GM10248 (cell line): ENCODE measurements around the gene TCAP.

ENCODE experiments used
- CTCF ChIA-PET: fragments of 300-600 bp; sonication (Branson Sonifier 250); formaldehyde crosslinking; extraction: SDS; loops from one replicate; lab custom pipeline; 2021; ENCODE audit warnings: antibody characterized with exemption; lab: Yijun Ruan, JAX
- POLR2A ChIA-PET: fragments of 350-650 bp; sonication (Branson Sonifier 250); formaldehyde crosslinking; extraction: SDS; loops from one replicate; lab custom pipeline; 2020; ENCODE audit warnings: antibody characterized with exemption; lab: Yijun Ruan, JAX
- DNase-seq: peaks from one replicate; pipeline ENCODE4 v3.0.0; 2012; ENCODE audit errors: extremely low spot score
- TF ChIP-seq, protein P1 (sequence below): IDR thresholded peaks from 2 replicates; pipeline ENCODE4 v1.5.1; 2012; ENCODE audit warnings: mild to moderate bottlenecking, low read depth; ENCODE audit errors: extremely low read depth, missing control alignments, control extremely low read depth

Gene TCAP

DNA sequence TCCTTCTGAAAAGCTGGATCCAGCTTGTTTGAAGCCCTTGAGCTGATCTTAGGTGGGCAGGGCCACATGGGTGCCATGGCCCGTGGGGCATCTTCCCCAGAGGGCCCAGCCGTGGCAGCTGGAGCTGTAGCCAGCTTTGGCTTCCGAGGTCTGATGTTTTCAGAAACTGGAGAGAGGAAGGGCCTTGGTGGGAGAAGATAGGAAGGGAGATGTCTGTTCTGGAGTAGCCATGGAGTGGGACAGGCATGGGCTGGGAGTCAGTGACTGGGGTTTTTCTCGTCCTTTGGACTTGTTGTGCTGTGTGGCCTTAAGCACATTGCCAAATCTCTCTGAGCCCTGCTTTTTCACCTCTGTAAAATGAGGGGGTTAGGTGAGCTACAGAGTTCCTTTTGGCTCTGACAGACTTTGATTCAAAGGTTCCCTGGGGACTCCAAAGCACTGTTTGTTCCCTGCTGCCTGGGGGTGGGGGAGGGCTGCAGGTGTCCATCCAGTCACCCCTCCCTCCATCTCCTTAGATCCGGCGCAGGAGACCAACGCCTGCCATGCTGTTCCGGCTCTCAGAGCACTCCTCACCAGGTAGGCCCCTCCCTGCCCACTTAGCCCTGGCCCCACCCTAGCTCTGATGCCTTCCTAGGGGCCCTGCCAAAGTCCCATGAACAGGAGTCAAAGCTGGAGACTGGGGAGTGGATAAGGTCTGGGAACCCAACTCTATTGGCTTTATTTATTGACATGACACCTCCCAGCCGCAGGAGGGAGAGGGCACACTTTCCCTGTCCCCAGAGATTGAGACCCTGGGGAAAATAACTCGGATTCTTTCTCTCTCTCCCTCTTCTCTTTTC, 36.3 kb upstream of the TCAP start:
- no peak for DNase-seq
- TF ChIP-seq, protein P1, sequence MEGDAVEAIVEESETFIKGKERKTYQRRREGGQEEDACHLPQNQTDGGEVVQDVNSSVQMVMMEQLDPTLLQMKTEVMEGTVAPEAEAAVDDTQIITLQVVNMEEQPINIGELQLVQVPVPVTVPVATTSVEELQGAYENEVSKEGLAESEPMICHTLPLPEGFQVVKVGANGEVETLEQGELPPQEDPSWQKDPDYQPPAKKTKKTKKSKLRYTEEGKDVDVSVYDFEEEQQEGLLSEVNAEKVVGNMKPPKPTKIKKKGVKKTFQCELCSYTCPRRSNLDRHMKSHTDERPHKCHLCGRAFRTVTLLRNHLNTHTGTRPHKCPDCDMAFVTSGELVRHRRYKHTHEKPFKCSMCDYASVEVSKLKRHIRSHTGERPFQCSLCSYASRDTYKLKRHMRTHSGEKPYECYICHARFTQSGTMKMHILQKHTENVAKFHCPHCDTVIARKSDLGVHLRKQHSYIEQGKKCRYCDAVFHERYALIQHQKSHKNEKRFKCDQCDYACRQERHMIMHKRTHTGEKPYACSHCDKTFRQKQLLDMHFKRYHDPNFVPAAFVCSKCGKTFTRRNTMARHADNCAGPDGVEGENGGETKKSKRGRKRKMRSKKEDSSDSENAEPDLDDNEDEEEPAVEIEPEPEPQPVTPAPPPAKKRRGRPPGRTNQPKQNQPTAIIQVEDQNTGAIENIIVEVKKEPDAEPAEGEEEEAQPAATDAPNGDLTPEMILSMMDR, result no peak
- POLR2A ChIA-PET, result no interaction called here
- CTCF ChIA-PET, result interaction anchor here (0.9 to 1.9 kb wide), 8 partner anchors 9 to 127 kb away, joined by 3 to 5 read pairs (median 4); partner anchors contain the start of gene MIEN1

DNA sequence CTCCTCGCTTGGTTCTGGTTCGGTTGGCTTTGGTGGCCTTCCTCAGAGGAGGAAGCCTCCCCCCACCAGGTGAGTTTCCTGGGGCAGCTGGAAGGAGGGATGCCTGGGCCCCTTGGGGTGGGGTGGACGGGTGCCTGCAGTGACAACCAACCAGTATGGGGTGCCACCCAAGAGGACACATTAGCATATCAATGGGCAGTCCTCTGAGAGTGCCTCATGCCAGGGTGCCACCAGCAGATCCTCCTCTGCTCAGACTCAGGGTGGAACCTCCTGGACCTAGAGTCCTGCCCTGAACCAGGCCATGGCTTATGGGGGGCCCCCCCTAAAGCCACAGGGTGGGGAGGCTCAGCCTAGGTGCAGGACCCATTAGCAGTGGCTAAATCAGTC, 35.7 kb upstream of the TCAP start:
- no peak for DNase-seq
- TF ChIP-seq, protein P1, result no peak
- CTCF ChIA-PET, result interaction anchor here (1.9 to 6.5 kb wide), 6 partner anchors 7 to 127 kb away, joined by 4 to 166 read pairs (median 6); no protein-coding TSS in a partner anchor
- POLR2A ChIA-PET, result no interaction called here

DNA sequence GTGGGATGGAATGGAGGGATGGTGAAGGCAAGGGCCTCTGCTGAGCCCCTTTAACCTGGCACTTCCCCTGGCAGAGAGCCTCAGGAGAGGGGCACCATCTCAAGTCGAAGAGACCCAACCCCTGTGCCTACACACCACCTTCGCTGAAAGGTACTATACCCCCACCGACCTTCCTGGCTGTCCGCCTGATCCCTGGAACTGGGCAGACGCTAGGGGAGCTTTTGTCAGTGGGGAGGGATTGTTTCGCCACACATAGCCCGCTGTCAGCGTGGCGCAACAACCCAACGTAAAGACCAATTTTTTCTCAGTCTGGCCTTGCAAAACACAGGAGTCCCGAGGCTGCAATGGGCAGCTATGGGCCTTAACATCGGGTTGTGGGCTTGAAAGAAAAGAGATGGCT, 35.3 kb upstream of the TCAP start:
- CTCF ChIA-PET, result interaction anchor here (1.9 to 6.5 kb wide), 6 partner anchors 7 to 126 kb away, joined by 4 to 166 read pairs (median 6); no protein-coding TSS in a partner anchor
- TF ChIP-seq, protein P1, result no peak
- POLR2A ChIA-PET, result no interaction called here
- DNase-seq, result no peak

DNA sequence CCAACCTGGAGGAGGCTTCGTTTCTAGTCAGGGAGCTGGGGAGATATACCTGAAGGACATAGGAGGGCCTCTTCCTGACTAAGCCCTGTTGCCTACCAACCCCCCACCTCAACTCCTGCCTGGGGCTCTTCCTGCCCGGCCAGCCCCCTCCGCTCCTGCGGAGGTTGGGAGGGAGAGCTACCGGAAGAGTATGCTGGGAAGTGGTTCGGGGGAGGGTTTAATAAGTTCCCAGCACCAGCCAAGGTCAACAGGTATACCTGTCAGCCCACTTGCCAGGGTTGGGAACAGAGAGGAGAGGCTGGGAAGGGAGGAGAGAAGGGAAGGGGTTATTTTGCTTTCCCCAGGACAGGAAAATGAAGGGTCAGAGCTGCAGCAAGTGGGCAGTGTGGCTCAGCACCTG, 33.7 kb upstream of the TCAP start:
- POLR2A ChIA-PET, result no interaction called here

DNA sequence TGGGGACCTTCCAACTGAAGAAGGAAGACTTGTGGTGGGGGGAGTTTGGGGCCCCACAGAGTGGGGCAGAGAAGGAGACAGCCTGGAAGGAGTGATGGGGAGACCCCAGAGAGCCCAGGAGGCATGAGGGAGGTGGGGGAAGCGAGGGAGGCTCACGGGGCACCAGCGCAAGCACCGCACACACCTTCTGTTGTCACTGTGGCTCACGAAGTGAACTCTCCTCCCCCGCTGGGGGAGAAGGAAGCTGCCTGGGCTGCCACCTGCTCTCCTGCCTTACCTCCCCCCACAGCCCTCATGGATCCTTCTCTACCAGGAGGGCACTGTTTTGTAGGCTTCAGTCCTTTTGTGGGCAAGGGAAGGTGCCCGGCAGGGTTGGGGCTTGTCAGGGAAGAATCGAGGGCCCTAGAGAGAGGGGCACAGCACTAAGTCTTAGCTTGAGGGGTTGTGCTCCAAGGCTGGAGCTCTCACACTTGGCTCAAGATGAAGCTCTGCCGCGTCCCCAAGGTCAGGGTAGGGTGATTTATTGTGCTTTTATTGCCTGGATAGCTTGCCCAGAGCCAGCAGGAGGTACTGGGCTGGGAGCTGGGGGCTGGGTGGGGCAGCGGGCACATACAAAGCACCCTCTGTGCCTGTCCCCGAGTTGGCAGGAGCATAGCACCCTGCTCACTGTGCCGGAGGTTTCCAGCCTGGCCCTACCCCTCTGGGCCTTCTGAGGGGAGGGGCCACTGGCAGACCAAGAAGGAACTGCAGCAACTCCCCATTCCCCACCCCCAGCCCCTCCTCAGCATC, 32.8 kb upstream of the TCAP start:
- TF ChIP-seq, protein P1, result no peak
- POLR2A ChIA-PET, result interaction anchor here (1.1 kb wide), 1 partner anchor 9 kb away, joined by 3 read pairs; no protein-coding TSS in a partner anchor
- DNase-seq, result no peak
- CTCF ChIA-PET, result interaction anchor here (0.8 to 6.5 kb wide), 7 partner anchors 10 to 233 kb away, joined by 3 to 166 read pairs (median 3); partner anchors contain the start of gene PGAP3

More for the DNA sequence above, 33.7 kb upstream of the TCAP start:
- CTCF ChIA-PET, result interaction anchor here (1.6 to 6.5 kb wide), 5 partner anchors 8 to 57 kb away, joined by 3 to 166 read pairs (median 7); partner anchors contain the start of gene PGAP3
- DNase-seq, result no peak
- TF ChIP-seq, protein P1, result no peak
